ENCODE data around the gene DLL4. TPM values are rescaled to one million over a fixed set of nuclear protein-coding genes. Genes with fewer than 3 reads are reported as not detected.
"Not testable (repeated sequence)": the region's sequence is repeated elsewhere in the genome, so short reads cannot be mapped to it uniquely, and the experiment has no call there.

Gene DLL4
- total RNA-seq, 2 donors from 2014 or later: 0.17 TPM; not detected in 1

DNA sequence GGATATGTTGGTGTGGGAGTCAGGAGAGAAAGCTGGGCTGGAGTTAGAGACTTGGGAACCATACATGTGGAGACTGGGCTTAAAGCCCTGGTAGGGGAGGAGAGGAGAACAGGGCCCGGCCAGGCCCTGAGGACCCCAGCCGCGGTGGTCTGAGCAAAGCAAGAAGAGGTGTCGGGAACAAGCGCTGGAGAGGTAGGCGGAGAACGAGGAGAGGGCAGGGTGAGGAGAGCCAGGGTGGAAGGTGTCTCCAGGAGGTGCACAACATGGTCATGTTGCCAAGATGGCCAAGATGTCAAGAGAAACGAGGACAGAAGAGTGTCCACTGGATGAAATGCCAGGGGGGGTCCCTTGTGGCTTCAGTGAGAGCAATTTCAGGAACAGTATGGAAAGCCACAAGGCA is 29.6 kb downstream of the DLL4 start:
- no peaks in the 10 kb centered on the region for H3K36me3 Mint-ChIP-seq
- H3K27ac Mint-ChIP-seq: no peak overlapping the region
- peaks cover 12 to 20% of the 10 kb centered on the region in 2 donors for H3K4me1 Mint-ChIP-seq (ENCODE audit: low read depth in 2 of 2)
- H3K27me3 Mint-ChIP-seq: no peaks in the 10 kb centered on the region
- H3K4me3 Mint-ChIP-seq: no peak overlapping the region
- no peak for ATAC-seq
- no peak for DNase-seq (ENCODE audit: low spot score)
- H3K9me3 Mint-ChIP-seq: no peaks in the 10 kb centered on the region

DNA sequence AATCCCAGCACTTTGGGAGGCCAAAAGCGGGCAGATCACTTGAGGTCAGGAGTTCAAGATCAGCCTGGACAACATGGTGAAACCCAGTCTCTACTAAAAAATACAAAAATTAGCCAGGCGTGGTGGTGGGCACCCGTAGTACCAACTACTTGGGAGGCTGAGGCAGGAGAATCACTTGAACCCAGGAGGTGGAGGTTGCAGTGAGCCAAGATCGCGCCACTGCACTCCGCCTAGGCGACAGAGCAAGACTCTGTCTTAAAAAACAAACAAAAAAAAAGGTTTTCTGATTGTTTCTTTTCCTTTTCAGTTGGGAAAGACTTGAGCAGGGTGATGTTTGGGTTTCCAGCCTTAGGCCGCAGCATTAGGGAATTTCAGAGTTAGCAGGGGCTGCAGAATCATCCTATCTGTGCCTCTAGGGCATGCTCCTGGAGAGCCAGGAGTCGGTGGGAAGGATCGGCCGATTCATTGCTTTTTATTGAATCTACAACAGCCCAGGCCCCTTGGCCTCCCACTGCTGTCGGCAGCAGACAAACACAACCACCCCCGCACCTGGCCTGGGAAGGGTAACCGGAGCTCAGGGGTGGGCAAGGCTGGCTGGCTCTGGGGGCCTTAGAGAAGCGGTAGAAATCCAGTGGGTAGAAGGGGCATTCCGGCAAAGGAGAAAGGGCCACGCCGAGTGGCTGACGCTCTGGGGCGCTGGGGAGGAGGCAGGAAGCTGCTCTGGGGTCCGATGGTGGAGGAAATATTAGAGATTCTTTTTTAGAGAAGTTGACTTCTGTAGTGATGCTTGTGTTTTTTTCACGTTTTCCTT is 30.4 kb downstream of the DLL4 start:
- DNase-seq (ENCODE audit: low spot score) (no peak), ATAC-seq (no peak)
- H3K36me3 Mint-ChIP-seq: no peaks in the 10 kb centered on the region
- H3K9me3 Mint-ChIP-seq: no peaks in the 10 kb centered on the region
- no peak overlapping the region for H3K4me3 Mint-ChIP-seq
- H3K4me1 Mint-ChIP-seq (ENCODE audit: low read depth in 2 of 2): peaks cover 5 to 12% of the 10 kb centered on the region in 2 donors
- no peak overlapping the region for H3K27ac Mint-ChIP-seq
- peaks cover 0 to 4% of the 10 kb centered on the region in 2 donors for H3K27me3 Mint-ChIP-seq

GRCh38 chr15:40960151-40960885 is 31.2 kb downstream of the DLL4 start:
- DNase-seq (ENCODE audit: low spot score) (no peak), ATAC-seq (no peak)
- H3K4me1 Mint-ChIP-seq (ENCODE audit: low read depth in 2 of 2): peaks cover 5 to 11% of the 10 kb centered on the region in 2 donors
- no peak overlapping the region for H3K4me3 Mint-ChIP-seq
- H3K27me3 Mint-ChIP-seq: peaks cover 0 to 7% of the 10 kb centered on the region in 2 donors
- no peaks in the 10 kb centered on the region for H3K36me3 Mint-ChIP-seq
- no peak overlapping the region for H3K27ac Mint-ChIP-seq
- H3K9me3 Mint-ChIP-seq: no peaks in the 10 kb centered on the region

- DNase-seq (ENCODE audit: low spot score): no peak
- H3K4me1 Mint-ChIP-seq (ENCODE audit: low read depth in 2 of 2): peaks cover 5 to 10% of the 10 kb centered on the region in 2 donors
- peaks cover 0 to 7% of the 10 kb centered on the region in 2 donors for H3K27me3 Mint-ChIP-seq
- no peaks in the 10 kb centered on the region for H3K36me3 Mint-ChIP-seq
- no peak overlapping the region for H3K27ac Mint-ChIP-seq
- no peak overlapping the region for H3K4me3 Mint-ChIP-seq
- ATAC-seq: peak in 1 of 2 donors; percentile 17
- H3K9me3 Mint-ChIP-seq: no peaks in the 10 kb centered on the region
These were observed 31.8 kb downstream of the DLL4 start for GRCh38 chr15:40960925-40961324.

DNA sequence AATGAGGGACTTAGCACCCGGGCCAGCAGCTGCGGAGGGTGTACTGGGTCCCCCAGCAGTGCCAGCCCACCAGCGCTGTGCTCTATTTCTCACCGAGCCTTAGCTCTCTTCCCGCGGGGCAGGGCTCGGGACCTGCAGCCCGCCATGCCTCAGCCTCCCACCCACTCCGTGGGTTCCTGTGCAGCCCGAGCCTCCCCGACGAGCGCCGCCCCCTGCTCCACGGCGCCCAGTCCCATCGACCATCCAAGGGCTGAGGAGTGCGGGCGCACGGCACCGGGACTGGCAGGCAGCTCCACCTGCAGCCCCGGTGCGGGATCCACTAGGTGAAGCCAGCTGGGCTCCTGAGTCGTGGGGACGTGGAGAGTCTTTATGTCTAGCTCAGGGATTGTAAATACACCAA is 32.6 kb downstream of the DLL4 start:
- H3K9me3 Mint-ChIP-seq; ATAC-seq; H3K27me3 Mint-ChIP-seq; H3K36me3 Mint-ChIP-seq; H3K4me1 Mint-ChIP-seq (ENCODE audit: low read depth in 2 of 2); DNase-seq (ENCODE audit: low spot score); H3K27ac Mint-ChIP-seq; H3K4me3 Mint-ChIP-seq: not testable (repeated sequence)

DNA sequence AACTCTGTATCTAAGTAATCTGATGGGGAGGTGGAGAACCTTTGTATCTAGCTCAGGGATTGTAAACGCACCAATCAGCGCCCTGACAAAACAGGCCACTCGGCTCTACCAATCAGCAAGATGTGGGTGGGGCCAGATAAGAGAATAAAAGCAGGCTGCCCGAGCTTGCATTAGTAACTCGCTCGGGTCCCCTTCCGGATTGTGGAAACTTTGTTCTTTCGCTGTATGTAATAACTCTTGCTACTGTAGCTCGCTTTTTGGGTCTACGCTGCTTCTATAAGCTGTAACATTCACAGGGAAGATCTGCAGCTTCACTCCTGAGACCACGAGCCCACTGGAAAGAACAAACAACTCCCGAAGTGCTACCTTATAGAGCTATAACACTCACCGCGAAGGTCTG is 33.2 kb downstream of the DLL4 start:
- not testable (repeated sequence) for H3K9me3 Mint-ChIP-seq; H3K36me3 Mint-ChIP-seq; DNase-seq (ENCODE audit: low spot score); H3K27me3 Mint-ChIP-seq; H3K4me3 Mint-ChIP-seq; ATAC-seq; H3K4me1 Mint-ChIP-seq (ENCODE audit: low read depth in 2 of 2); H3K27ac Mint-ChIP-seq

DNA sequence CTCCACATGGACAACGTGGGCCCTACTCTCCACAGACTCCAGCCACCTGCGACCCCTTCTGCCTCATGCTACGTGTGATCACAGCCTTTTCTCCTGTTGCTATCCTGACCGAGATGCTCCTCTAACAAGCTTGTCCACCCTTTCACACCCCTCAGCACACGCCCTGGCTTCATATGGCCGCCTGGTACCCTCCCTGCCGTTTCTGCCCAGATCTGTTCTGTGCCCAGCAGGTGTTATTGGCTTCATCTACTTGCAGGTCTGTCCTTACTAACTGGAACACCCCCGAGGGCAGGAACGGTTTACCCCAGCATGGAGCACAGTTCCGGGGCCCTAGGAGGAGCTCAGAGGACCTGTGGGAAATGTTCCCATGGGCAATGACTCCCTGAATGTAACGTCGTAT is 34.1 kb downstream of the DLL4 start:
- no peak for ATAC-seq
- Mint-ChIP-seq H3K4me1 (ENCODE audit: low read depth in 2 of 2) (peaks cover 0 to 3% of the 10 kb centered on the region in 2 donors), H3K36me3 (no peaks in the 10 kb centered on the region), H3K9me3 (no peaks in the 10 kb centered on the region), H3K27me3 (peaks cover 2 to 7% of the 10 kb centered on the region in 2 donors), H3K27ac (no peak overlapping the region), H3K4me3 (no peak overlapping the region)
- no peak for DNase-seq (ENCODE audit: low spot score)

- Mint-ChIP-seq H3K9me3 (no peaks in the 10 kb centered on the region), H3K4me3 (no peak overlapping the region), H3K4me1 (ENCODE audit: low read depth in 2 of 2) (no peaks in the 10 kb centered on the region), H3K36me3 (no peaks in the 10 kb centered on the region), H3K27me3 (peaks cover 2 to 7% of the 10 kb centered on the region in 2 donors), H3K27ac (no peak overlapping the region)
- DNase-seq (ENCODE audit: low spot score) (no peak), ATAC-seq (no peak)
These were observed 34.9 kb downstream of the DLL4 start for GRCh38 chr15:40964006-40964405.

GRCh38 chr15:40964634-40965033 is 35.5 kb downstream of the DLL4 start:
- H3K4me3 Mint-ChIP-seq: no peak overlapping the region
- H3K9me3 Mint-ChIP-seq: no peaks in the 10 kb centered on the region
- H3K36me3 Mint-ChIP-seq: no peaks in the 10 kb centered on the region

GRCh38 chr15:40968290-40969085 is 39.3 kb downstream of the DLL4 start:
- no peak overlapping the region for H3K27ac Mint-ChIP-seq
- no peak for ATAC-seq
- DNase-seq (ENCODE audit: low spot score): no peak
- no peaks in the 10 kb centered on the region for H3K4me1 Mint-ChIP-seq (ENCODE audit: low read depth in 2 of 2)
- no peaks in the 10 kb centered on the region for H3K36me3 Mint-ChIP-seq
- H3K4me3 Mint-ChIP-seq: no peak overlapping the region
- H3K9me3 Mint-ChIP-seq: no peaks in the 10 kb centered on the region
- H3K27me3 Mint-ChIP-seq: peaks cover 2 to 7% of the 10 kb centered on the region in 2 donors

More at GRCh38 chr15:40964634-40965033, 35.5 kb downstream of the DLL4 start:
- H3K27ac Mint-ChIP-seq: no peak overlapping the region
- ATAC-seq (no peak), DNase-seq (ENCODE audit: low spot score) (no peak)
- no peaks in the 10 kb centered on the region for H3K4me1 Mint-ChIP-seq (ENCODE audit: low read depth in 2 of 2)
- H3K27me3 Mint-ChIP-seq: peaks cover 2 to 7% of the 10 kb centered on the region in 2 donors

DNA sequence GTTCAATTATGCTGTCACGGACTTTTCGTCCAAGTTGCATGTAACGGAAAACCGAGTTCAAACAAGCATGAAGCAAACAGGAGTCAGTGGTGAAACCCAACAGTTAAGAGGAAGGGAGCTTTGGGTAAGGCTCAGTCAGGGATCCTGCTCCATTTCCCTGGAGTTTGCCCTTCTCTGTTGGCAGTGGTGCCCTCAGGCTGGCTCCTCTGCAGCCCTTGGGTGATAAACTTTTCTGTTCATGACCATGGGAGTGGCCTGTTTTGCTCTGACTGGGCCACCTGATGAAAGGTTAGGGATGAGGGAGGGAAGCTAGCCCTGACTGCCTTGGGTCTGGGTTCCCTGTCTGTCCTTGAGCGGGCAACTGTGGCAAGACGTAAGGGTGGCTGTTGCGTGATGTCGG is 40.2 kb downstream of the DLL4 start:
- ATAC-seq (no peak), DNase-seq (ENCODE audit: low spot score) (no peak)
- H3K36me3 Mint-ChIP-seq: no peaks in the 10 kb centered on the region
- no peak overlapping the region for H3K4me3 Mint-ChIP-seq
- H3K9me3 Mint-ChIP-seq: no peaks in the 10 kb centered on the region
- H3K27me3 Mint-ChIP-seq: peaks cover 2 to 5% of the 10 kb centered on the region in 2 donors
- no peak overlapping the region for H3K27ac Mint-ChIP-seq
- H3K4me1 Mint-ChIP-seq (ENCODE audit: low read depth in 2 of 2): no peaks in the 10 kb centered on the region

- Mint-ChIP-seq H3K4me1 (ENCODE audit: low read depth in 2 of 2) (no peaks in the 10 kb centered on the region), H3K4me3 (no peak overlapping the region), H3K27ac (no peak overlapping the region), H3K9me3 (no peaks in the 10 kb centered on the region), H3K27me3 (no peaks in the 10 kb centered on the region), H3K36me3 (no peaks in the 10 kb centered on the region)
- ATAC-seq: no peak
- no peak for DNase-seq (ENCODE audit: low spot score)
These were observed 45.7 kb downstream of the DLL4 start for GRCh38 chr15:40974879-40975278.

DNA sequence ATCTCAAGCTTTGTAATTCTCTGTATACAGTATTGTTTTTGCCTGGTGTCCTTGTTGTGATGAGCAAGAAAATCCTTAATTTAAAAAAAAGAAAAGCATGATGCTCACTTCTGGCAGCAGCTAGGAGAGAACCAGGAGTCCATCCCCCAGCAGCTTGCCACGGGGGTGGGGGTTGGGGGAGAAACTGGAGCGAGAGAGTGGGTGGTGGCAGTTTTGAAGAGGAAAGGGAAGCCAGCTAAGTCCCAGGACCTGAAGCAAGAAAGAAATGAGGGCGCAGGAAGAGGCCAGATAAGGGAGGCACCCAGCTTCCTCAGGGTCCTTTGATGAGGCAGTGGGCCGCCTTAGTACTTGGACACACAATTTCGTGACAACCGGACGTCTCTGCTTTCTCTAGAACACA is 47.7 kb downstream of the DLL4 start:
- DNase-seq (ENCODE audit: low spot score): no peak
- no peak overlapping the region for H3K27ac Mint-ChIP-seq

GRCh38 chr15:40978141-40978540 is 49.0 kb downstream of the DLL4 start:
- H3K4me3 Mint-ChIP-seq: no peak overlapping the region
- H3K4me1 Mint-ChIP-seq (ENCODE audit: low read depth in 2 of 2): no peaks in the 10 kb centered on the region
- DNase-seq (ENCODE audit: low spot score) (no peak), ATAC-seq (no peak)
- no peaks in the 10 kb centered on the region for H3K27me3 Mint-ChIP-seq
- H3K9me3 Mint-ChIP-seq: no peaks in the 10 kb centered on the region
- peaks cover 16% of the 10 kb centered on the region for H3K36me3 Mint-ChIP-seq
- no peak overlapping the region for H3K27ac Mint-ChIP-seq

More for the DNA sequence above, 47.7 kb downstream of the DLL4 start:
- Mint-ChIP-seq H3K36me3 (peaks cover 12% of the 10 kb centered on the region), H3K4me1 (ENCODE audit: low read depth in 2 of 2) (no peaks in the 10 kb centered on the region), H3K27me3 (no peaks in the 10 kb centered on the region), H3K4me3 (no peak overlapping the region), H3K9me3 (no peaks in the 10 kb centered on the region)
- no peak for ATAC-seq

Data from natural killer cell treated with Interleukin-12 subunit alpha and Interleukin-12 subunit beta and Interleukin-15 and Interleukin-18, amount 100 ng/mL, for 72 hours (primary cell).